ENCODE data around the gene TIAL1. TPM values are rescaled to one million over a fixed set of nuclear protein-coding genes. Genes with fewer than 3 reads are reported as not detected.
"Not testable (repeated sequence)": the region's sequence is repeated elsewhere in the genome, so short reads cannot be mapped to it uniquely, and the experiment has no call there.

Gene TIAL1, protein sequence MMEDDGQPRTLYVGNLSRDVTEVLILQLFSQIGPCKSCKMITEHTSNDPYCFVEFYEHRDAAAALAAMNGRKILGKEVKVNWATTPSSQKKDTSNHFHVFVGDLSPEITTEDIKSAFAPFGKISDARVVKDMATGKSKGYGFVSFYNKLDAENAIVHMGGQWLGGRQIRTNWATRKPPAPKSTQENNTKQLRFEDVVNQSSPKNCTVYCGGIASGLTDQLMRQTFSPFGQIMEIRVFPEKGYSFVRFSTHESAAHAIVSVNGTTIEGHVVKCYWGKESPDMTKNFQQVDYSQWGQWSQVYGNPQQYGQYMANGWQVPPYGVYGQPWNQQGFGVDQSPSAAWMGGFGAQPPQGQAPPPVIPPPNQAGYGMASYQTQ
- 100 to 1,000 TPM; 143 to 194 (median 173) TPM for polyA plus RNA-seq (ENCODE audit: insufficient read length in 4 of 4)

GRCh38 chr10:119596537-119597404, at the start of gene TIAL1:
TIAL1 (minus strand) TSS chr10:119596964; CDS start chr10:119596465, 499 bp downstream.
- peak; percentile 92 to 99 (median 98) for DNase-seq (ENCODE audit: low read depth in 4 of 4, low spot score in 3 of 4)

GRCh38 chr10:119644994-119645393, 48.2 kb upstream of the TIAL1 start:
- no peak for DNase-seq (ENCODE audit: low read depth in 4 of 4, low spot score in 3 of 4)

DNA sequence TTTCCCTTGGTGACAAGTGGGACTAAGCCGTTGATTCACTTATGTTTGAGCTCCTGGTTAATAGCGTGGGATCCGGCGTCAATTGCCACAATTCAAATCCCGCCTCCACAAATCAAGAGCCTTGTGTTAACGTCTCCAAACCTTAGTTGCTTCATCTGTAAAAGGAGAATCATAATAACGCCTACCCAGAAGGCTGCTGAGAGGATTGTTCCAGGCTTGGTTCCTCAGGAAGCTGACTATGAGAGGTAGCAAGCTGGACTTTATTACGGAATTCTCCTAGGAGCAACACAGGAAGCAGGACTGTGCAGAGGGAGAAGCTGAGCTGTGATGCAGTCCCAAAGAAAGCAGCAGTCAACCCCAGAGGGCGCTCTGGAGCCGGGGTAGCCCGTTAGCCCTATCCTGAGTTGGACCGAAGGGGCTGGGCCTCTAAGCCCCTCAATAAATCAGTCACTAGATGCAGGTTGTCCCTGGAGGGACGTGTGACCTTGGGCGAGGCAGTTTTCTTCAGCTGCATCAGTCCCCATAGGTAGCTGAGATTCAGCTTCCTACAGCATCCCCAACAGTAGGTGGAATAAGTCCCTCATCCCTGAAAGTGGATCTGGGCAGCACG, 47.5 kb upstream of the TIAL1 start:
- DNase-seq (ENCODE audit: low read depth in 4 of 4, low spot score in 3 of 4): no peak

DNA sequence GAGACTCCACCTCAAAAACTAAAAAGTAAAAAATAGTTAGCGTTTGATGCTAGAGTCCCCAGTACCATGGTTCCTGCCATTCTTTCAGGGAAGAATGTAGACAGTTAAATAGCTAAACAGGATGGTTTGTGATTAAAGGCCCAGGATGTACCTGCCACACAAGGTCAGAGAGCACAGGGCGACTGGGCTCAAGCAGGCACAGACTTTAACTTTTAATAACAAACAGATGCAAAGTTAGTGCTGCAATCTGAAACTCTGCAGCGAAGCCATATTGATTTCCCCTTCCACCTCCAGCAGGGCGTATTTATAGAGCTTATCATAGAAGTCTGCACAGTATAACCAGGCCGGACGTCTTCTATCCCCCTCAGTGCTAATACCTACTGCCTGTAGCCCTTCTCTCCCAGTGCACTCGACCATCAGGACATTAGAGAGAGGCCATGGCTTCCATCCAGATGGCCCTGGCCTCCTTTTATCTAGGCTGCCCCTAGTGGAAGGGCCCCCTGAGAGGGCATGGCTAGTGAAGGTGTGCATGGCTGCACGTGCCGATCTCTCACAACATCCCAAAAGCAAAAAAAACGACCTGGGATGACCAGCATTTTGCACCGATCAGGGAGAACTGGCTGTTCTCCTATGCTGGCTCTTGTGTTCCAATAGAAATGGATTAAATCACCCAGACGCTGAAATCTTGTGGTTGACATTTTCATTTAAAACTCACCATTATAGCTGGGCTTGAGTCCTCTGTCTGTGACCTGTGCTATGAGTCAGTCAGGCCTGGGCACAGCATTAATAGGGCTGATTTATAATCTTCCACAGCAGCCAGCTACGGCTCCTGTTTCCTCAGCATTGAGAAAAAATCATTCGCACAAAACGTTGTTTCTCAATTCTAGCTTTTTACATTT, 46.8 kb upstream of the TIAL1 start:
- no peak for DNase-seq (ENCODE audit: low read depth in 4 of 4, low spot score in 3 of 4)

- DNase-seq (ENCODE audit: low read depth in 4 of 4, low spot score in 3 of 4): no peak
These were observed 45.9 kb upstream of the TIAL1 start for GRCh38 chr10:119642556-119643111.

GRCh38 chr10:119640875-119641526, 44.2 kb upstream of the TIAL1 start:
- no peak for DNase-seq (ENCODE audit: low read depth in 4 of 4, low spot score in 3 of 4)

DNA sequence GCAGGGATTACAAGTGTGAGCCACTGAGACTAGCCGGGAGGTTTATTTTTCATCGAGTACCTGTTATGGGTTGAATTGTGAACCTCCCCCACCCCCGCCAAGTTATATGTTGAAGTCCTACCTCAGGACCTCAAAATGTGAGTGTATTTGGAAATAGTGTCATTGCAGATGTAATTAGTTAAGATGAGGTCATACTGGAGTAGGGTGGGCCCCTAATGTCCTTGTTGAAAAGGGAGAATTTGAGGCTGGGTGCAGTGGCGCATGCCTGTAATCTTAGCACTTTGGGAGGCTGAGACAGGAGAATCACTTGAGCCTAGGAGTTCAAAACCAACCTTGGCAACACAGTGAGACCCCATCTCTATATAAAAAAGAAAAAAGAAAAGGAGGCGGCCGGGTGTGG, 43.6 kb upstream of the TIAL1 start:
- DNase-seq (ENCODE audit: low read depth in 4 of 4, low spot score in 3 of 4): no peak

DNA sequence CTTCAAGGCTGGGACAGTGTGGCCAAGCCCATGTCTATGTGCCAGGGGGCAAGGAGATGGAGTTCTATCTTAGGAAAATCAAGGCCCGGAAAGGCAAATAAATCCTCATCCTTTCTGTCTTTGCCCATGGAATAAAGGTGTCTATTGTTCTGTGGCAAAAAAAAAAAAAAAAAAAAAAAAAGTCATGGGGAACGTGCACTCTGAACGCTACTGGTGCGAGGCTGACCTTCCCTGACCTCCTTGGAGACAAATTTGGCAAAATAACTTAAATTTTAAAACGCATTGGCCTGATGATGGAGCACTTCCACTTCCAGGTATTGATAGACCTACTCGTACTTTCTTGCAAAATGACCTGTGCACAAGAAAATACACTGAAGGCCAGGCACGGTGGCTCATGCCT, 42.2 kb upstream of the TIAL1 start:
- no peak for DNase-seq (ENCODE audit: low read depth in 4 of 4, low spot score in 3 of 4)

- no peak for DNase-seq (ENCODE audit: low read depth in 4 of 4, low spot score in 3 of 4)
These were observed 40.9 kb upstream of the TIAL1 start for GRCh38 chr10:119637631-119638030.

DNA sequence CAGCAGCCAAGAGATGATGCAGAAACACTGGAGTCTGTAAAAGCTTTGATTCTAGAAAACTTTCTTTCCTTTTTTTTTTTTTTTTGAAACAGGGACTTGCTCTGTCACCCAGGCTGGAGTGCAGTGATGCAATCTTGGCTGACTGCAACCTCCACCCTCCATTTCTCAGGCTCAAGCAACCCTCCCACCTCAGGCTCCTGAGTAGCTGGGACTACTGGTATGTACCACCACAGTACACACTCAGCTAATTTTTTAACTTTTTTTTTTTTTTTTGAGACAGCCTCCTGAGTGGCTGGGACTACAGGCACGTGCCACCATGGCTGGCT, 37.4 kb upstream of the TIAL1 start:
- DNase-seq (ENCODE audit: low read depth in 4 of 4, low spot score in 3 of 4): no peak

- DNase-seq (ENCODE audit: low read depth in 4 of 4, low spot score in 3 of 4): no peak
These were observed 36.9 kb upstream of the TIAL1 start for GRCh38 chr10:119633538-119634218.

- DNase-seq (ENCODE audit: low read depth in 4 of 4, low spot score in 3 of 4): no peak
These were observed 33.5 kb upstream of the TIAL1 start for GRCh38 chr10:119630300-119630699.

DNA sequence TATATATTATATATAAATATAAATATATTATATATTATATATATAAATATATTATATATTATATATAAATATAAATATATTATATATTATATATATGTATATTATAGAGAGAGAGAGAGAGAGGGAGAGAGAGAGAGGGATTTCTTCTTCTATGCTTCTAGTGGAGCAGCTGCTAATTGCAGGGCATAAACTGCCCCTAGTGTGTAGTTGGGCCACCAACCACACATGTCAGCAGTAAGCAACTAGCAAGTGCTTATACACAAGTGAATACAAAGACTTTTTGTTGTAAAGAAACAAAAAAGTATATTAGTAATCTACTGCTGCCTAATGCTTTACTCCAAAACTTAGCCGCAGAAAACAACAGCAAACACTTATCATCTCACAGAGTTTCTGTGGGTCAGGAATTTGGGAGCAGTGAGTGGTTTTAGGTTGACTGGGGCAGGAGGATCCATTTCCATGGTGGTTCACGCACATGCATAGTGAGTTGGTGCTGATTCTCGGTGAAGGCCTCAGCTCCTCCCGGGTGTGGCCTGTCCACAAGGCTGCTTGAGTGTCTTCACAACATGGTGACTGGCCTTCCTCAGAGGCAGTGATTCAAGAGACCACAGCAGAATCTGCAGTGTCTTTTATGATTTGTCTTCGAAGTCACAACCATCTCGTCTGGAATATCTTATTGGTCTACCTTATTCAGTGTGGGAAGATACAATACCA, 29.0 kb upstream of the TIAL1 start:
- DNase-seq (ENCODE audit: low read depth in 4 of 4, low spot score in 3 of 4): no peak

DNA sequence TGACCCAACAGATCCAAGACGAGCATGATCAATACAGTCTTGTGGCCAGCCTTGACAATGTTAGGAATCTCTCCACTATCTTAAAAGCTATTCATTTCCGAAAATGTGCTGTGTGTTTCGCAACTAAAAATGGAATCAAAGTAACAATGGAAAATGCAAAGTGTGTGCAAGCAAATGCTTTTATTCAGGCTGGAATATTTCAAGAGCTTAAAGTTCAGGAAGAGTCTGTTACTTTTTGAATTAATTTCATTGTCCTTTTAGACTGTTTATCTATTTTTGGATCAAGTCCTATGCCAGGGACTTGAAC, 24.3 kb upstream of the TIAL1 start:
- DNase-seq (ENCODE audit: low read depth in 4 of 4, low spot score in 3 of 4): no peak

DNA sequence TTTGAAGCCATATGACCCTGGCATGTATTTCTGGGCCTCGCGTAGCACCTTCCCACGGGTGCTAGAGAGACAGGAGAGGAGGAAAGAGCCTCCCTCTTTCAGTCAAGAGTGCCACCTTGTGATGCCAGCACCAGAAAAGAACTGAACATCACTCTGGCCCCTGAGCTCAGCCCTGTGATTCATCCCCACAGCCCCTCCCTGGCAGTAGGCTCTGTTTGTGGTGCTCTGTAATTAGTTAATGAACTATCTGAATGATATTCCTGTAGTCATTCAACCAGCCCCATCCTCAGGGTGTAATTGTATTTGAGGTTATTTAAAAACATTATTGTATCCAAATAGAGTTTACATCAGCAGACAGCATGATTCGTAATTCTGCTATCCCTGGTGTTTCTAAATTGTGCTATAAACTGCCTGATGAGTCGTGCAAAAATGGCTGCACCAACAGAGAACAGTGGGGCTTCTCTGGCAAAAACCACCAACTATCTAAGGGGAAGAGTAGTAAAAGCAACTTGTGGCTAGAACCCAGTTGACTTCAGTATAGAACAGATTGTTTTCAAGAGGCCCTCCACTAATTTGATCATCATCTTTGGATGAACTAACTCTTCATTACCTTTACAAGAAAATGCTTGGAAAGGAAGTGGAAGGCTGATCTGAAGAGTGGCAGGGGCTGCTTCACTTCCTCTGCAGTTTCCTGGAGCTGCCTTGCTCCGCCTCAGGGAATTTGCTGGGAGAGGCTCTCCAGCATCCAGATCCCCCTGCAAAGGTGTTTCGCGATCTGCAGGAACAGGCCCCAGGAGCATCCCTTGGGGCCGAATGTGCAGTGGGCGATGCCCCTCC, 23.7 kb upstream of the TIAL1 start:
- DNase-seq (ENCODE audit: low read depth in 4 of 4, low spot score in 3 of 4): no peak

DNA sequence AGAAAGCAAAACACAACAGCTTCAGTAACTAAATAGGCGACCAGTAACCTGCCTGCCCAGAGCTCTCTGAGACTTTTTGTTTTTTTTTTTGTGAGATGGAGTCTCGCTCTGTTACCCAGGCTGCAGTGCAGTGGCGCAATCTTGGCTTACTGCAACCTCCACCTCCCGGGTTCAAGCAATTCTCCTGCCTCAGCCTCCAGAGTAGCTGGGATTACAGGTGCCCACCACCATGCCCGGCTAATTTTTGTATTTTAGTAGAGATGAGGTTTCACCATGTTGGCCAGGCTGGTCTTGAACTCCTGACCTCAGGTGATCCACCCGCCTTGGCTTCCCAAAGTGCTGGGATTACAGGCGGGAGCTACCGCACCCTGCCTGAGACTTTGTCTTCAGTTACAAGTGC, 23.0 kb upstream of the TIAL1 start:
- DNase-seq (ENCODE audit: low read depth in 4 of 4, low spot score in 3 of 4): not testable (repeated sequence)

DNA sequence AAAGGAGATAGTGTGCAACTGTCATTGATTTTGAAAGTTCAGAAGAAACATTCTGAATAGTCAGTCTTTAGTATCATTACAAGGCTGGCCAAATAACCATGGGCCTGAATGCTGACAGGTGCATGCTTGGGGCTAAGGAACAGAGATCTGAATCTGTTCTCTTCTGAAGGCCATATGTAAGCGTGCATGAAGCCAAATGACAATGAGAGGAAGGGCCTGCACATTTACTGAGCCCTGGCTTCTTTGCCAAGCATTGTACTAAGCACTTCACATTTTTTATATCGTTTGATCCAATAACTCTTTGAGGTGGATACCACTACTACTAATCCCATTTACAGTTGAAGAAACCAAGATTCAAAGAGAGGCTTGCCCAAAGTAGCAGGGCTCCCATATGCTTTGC, 22.5 kb upstream of the TIAL1 start:
- DNase-seq (ENCODE audit: low read depth in 4 of 4, low spot score in 3 of 4): no peak
